NCI-H1694 (cell line): ENCODE results near the gene TPP1.

Experiments used
- DNase-seq: peaks from one replicate; lab custom pipeline; 2025; lab: John Stamatoyannopoulos, UW

Gene TPP1

GRCh38 chr11:6646918-6647679 lies 27.9 kb upstream of the TPP1 start:
- DNase-seq: no peak

- no peak for DNase-seq
These were observed 27.3 kb upstream of the TPP1 start for GRCh38 chr11:6646576-6646917.

- no peak for DNase-seq
These were observed 26.8 kb upstream of the TPP1 start for GRCh38 chr11:6646071-6646470.

- DNase-seq: no peak
These were observed 23.7 kb upstream of the TPP1 start for GRCh38 chr11:6642957-6643356.

GRCh38 chr11:6640985-6641701 lies 21.9 kb upstream of the TPP1 start:
- no peak for DNase-seq

- no peak for DNase-seq
These were observed 21.1 kb upstream of the TPP1 start for GRCh38 chr11:6640036-6640984.

- no peak for DNase-seq
These were observed 19.2 kb upstream of the TPP1 start for GRCh38 chr11:6638429-6638828.

- DNase-seq: no peak
These were observed 18.6 kb upstream of the TPP1 start for GRCh38 chr11:6637871-6638270.

- DNase-seq: no peak
These were observed 17.3 kb upstream of the TPP1 start for GRCh38 chr11:6636480-6636879.

GRCh38 chr11:6635082-6635932 lies 16.1 kb upstream of the TPP1 start:
- DNase-seq: no peak

GRCh38 chr11:6634534-6634933 lies 15.3 kb upstream of the TPP1 start:
- DNase-seq: no peak

GRCh38 chr11:6633422-6634408 lies 14.5 kb upstream of the TPP1 start:
- DNase-seq: no peak

GRCh38 chr11:6632116-6633073 lies 13.2 kb upstream of the TPP1 start:
- no peak for DNase-seq

- DNase-seq: no peak
These were observed 12.2 kb upstream of the TPP1 start for GRCh38 chr11:6631361-6631890.

- DNase-seq: no peak
These were observed 11.5 kb upstream of the TPP1 start for GRCh38 chr11:6630632-6631291.

- no peak for DNase-seq
These were observed 10.8 kb upstream of the TPP1 start for GRCh38 chr11:6629892-6630631.

- no peak for DNase-seq
These were observed 10.3 kb upstream of the TPP1 start for GRCh38 chr11:6629573-6629891.

GRCh38 chr11:6628526-6628925 lies 9.3 kb upstream of the TPP1 start:
- no peak for DNase-seq
